Caco-2 (cell line): ENCODE results near the gene ELOVL5. TPM values are rescaled to one million over a fixed set of nuclear protein-coding genes. Genes with fewer than 3 reads are reported as not detected.

Experiments used
- BruUV-seq: library from RNA; stranded (reverse); fragments of 400-500 nt; replicated peaks from 2 replicates; lab custom pipeline; 2021; lab: Mats Ljungman, UMichigan
- CTCF ChIA-PET: fragments of 300-600 bp; sonication (Branson Sonifier 250); formaldehyde crosslinking; loops from one replicate; lab custom pipeline; 2022; ENCODE audit warnings: antibody characterized with exemption; lab: Charles Lee
- POLR2A ChIA-PET: fragments of 300-600 bp; sonication (Branson Sonifier 250); formaldehyde crosslinking; loops from one replicate; lab custom pipeline; 2022; ENCODE audit warnings: antibody characterized with exemption; lab: Charles Lee
- DNase-seq, 2 experiments: peaks; one replicate each; pipeline versions ENCODE4 v3.0.0 to v3.0.0-alpha.2; 2020 to 2022
- H3K27me3 ChIP-seq: replicated peaks from 2 replicates; pipeline ENCODE4 v1.6.0; 2011; ENCODE audit warnings: low read length; ENCODE audit not compliant: control insufficient read depth, insufficient read depth
- H3K36me3 ChIP-seq: 2 replicates; pipeline ENCODE4 v1.5.1; 2011; ENCODE audit warnings: low read length; ENCODE audit not compliant: control insufficient read depth, insufficient read depth
- H3K4me1 ChIP-seq: fragments of 250-450 bp; sonication (Bioruptor Pico); 2 replicates; pipeline ENCODE4 v1.5.1; 2020; ENCODE audit warnings: mild to moderate bottlenecking
- H3K4me3 ChIP-seq: 2 replicates; pipeline ENCODE4 v1.5.1; 2011; ENCODE audit warnings: low read depth, mild to moderate bottlenecking, control low read depth, low read length
- H3K9me3 ChIP-seq: fragments of 250-450 bp; sonication (Bioruptor Pico); 2 replicates; pipeline ENCODE4 v1.5.1; 2020; ENCODE audit warnings: mild to moderate bottlenecking, moderate library complexity
- H3K27ac Mint-ChIP-seq: one replicate; pipeline ENCODE4 v1.8.0; 2022; ENCODE audit warnings: mixed read lengths; ENCODE audit not compliant: unreplicated experiment
- H3K27me3 Mint-ChIP-seq: one replicate; pipeline ENCODE4 v1.8.0; 2022; ENCODE audit warnings: mixed read lengths; ENCODE audit not compliant: insufficient read depth, unreplicated experiment
- H3K36me3 Mint-ChIP-seq: one replicate; pipeline ENCODE4 v1.8.0; 2022; ENCODE audit warnings: mild to moderate bottlenecking, mixed read lengths; ENCODE audit not compliant: insufficient read depth, unreplicated experiment
- H3K4me1 Mint-ChIP-seq: one replicate; pipeline ENCODE4 v1.8.0; 2022; ENCODE audit warnings: low read depth, mixed read lengths; ENCODE audit not compliant: unreplicated experiment
- H3K4me3 Mint-ChIP-seq: one replicate; pipeline ENCODE4 v1.8.0; 2022; ENCODE audit warnings: mild to moderate bottlenecking, moderate library complexity, mixed read lengths; ENCODE audit not compliant: unreplicated experiment
- H3K9me3 Mint-ChIP-seq: one replicate; pipeline ENCODE4 v1.8.0; 2022; ENCODE audit warnings: mixed read lengths; ENCODE audit not compliant: unreplicated experiment
- intact Hi-C: fragments of 100-400 bp; cut with micrococcal nuclease; formaldehyde crosslinking; loops from one replicate; pipeline ENCODE4 v1.10.0; 2022; ENCODE audit not compliant: unreplicated experiment
- total RNA-seq: library from RNA; stranded (reverse); gene quantifications from 2 replicates; pipeline ENCODE4 v1.2.3, GENCODE V29; 2022
- TF ChIP-seq, protein P1 (sequence below), 2 experiments: fragments of 200-600 bp in 1 of 2; IDR thresholded peaks; 1 replicate in 1 of 2; 2 replicates in 1 of 2; pipeline versions ENCODE4 v1.5.1 to v1.8.0; 2011 to 2022; ENCODE audit warnings: antibody characterized with exemption in 1 of 2, control low read depth in 1 of 2, inconsistent platforms in 1 of 2, low read depth in 1 of 2, low read length in 1 of 2, mild to moderate bottlenecking in 1 of 2, moderate library complexity in 1 of 2; ENCODE audit not compliant: insufficient read depth in 1 of 2, severe bottlenecking in 1 of 2, unreplicated experiment in 1 of 2

Gene ELOVL5
- total RNA-seq, 1 experiment from 2014 or later: 70.4 TPM

DNA sequence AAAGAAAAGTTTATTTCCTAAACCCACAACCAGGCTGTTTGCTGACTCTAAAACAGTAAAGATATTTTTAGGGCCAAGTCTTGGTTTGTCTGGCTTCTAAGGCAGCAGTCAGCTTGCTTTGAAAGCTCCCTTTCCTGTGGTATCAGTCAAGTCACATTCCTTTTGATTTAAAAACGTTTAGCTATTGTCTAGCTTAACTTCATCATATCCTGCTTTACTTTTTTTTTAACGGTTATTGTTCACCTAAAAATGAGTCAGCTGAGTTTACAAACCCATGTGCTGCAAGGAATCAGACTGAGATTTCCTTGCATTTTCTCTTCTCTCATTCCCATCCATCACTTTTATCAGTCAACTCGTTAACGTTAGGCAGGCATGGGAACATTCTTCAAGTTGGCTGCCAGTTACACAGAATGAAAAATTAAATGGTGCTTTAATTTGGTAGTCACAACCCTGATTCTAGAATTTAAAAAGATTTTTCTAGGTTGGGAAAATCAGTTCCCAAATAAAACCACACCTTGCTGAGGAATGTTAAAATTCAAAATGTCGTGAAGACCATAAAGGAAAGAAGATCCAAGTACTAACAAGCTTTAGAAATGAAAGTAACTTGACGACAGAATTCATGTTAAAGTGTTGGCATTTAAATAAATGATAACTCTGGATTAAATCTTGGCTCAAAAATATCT lies 45.9 kb downstream of the ELOVL5 start:
- Histone ChIP-seq H3K4me1 (peaks cover 13% of the 10 kb centered on the region), H3K4me3 (no peak overlapping the region), H3K9me3 (no peaks in the 10 kb centered on the region), H3K27me3 (no peaks in the 10 kb centered on the region), H3K36me3 (no peaks in the 10 kb centered on the region)
- no TSS peak for BruUV-seq
- ChIA-PET POLR2A (no interaction called here), CTCF (no interaction called here)
- TF ChIP-seq, protein P1, sequence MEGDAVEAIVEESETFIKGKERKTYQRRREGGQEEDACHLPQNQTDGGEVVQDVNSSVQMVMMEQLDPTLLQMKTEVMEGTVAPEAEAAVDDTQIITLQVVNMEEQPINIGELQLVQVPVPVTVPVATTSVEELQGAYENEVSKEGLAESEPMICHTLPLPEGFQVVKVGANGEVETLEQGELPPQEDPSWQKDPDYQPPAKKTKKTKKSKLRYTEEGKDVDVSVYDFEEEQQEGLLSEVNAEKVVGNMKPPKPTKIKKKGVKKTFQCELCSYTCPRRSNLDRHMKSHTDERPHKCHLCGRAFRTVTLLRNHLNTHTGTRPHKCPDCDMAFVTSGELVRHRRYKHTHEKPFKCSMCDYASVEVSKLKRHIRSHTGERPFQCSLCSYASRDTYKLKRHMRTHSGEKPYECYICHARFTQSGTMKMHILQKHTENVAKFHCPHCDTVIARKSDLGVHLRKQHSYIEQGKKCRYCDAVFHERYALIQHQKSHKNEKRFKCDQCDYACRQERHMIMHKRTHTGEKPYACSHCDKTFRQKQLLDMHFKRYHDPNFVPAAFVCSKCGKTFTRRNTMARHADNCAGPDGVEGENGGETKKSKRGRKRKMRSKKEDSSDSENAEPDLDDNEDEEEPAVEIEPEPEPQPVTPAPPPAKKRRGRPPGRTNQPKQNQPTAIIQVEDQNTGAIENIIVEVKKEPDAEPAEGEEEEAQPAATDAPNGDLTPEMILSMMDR (IDR thresholded peaks at IDR 0.05; ENCODE audit: insufficient read depth in 1 of 2, low read depth in 1 of 2, low read length in 1 of 2, severe bottlenecking in 1 of 2, unreplicated experiment in 1 of 2): no peak
- intact Hi-C loops: no loop called here
- Mint-ChIP-seq H3K4me1 (peaks cover 20% of the 10 kb centered on the region), H3K36me3 (no peaks in the 10 kb centered on the region), H3K4me3 (no peak overlapping the region), H3K27ac (peak overlapping the region; percentile 53), H3K27me3 (no peaks in the 10 kb centered on the region), H3K9me3 (no peaks in the 10 kb centered on the region)
- DNase-seq: no peak

DNA sequence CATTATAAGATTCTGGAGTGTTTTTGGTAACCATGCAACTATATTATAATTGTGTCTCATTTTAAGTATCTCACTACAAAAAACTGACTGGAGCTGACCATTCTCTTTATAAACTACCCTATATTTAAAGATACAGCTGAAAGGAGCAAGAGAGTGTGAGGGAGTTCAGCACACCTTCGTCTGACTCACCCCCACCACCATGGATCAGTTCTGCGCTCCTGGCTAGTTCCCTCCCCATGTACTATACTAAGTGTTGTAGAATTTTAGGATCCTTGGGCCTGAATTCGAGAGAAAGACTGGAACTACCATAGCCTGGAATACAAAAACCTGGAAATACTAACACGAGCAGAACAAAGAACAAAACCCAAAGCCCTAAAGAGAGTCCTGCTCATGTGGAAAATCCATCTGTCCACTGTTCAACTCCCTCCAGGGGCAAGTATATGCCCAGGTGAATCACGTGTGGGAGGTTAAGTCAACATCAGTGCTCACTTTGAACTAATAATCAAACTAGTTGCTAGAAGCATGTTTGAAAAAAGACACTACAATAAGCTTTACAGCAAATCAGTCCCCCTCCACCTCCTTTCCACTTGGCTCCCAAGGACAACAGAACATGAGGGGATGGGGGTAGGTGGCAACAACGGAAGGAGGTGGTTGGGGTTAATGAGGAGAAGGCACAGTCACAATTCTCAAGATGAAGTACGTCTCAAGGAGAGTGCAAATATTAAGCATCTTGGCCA lies 46.8 kb downstream of the ELOVL5 start:
- no peaks in the 10 kb centered on the region for H3K36me3 ChIP-seq
- H3K4me3 Mint-ChIP-seq: no peak overlapping the region
- DNase-seq: peak in 1 of 2 experiments; percentile 13
- no peaks in the 10 kb centered on the region for H3K9me3 ChIP-seq
- peak overlapping the region; percentile 53 for H3K27ac Mint-ChIP-seq
- POLR2A ChIA-PET: no interaction called here
- CTCF ChIA-PET: no interaction called here
- H3K27me3 Mint-ChIP-seq: no peaks in the 10 kb centered on the region
- peaks cover 13% of the 10 kb centered on the region for H3K4me1 ChIP-seq
- H3K4me1 Mint-ChIP-seq: peaks cover 20% of the 10 kb centered on the region
- no TSS peak for BruUV-seq
- intact Hi-C loops: no loop called here
- H3K36me3 Mint-ChIP-seq: no peaks in the 10 kb centered on the region
- H3K9me3 Mint-ChIP-seq: no peaks in the 10 kb centered on the region
- no peaks in the 10 kb centered on the region for H3K27me3 ChIP-seq
- TF ChIP-seq, protein P1 (IDR thresholded peaks at IDR 0.05; ENCODE audit: insufficient read depth in 1 of 2, low read depth in 1 of 2, low read length in 1 of 2, severe bottlenecking in 1 of 2, unreplicated experiment in 1 of 2): no peak
- no peak overlapping the region for H3K4me3 ChIP-seq

DNA sequence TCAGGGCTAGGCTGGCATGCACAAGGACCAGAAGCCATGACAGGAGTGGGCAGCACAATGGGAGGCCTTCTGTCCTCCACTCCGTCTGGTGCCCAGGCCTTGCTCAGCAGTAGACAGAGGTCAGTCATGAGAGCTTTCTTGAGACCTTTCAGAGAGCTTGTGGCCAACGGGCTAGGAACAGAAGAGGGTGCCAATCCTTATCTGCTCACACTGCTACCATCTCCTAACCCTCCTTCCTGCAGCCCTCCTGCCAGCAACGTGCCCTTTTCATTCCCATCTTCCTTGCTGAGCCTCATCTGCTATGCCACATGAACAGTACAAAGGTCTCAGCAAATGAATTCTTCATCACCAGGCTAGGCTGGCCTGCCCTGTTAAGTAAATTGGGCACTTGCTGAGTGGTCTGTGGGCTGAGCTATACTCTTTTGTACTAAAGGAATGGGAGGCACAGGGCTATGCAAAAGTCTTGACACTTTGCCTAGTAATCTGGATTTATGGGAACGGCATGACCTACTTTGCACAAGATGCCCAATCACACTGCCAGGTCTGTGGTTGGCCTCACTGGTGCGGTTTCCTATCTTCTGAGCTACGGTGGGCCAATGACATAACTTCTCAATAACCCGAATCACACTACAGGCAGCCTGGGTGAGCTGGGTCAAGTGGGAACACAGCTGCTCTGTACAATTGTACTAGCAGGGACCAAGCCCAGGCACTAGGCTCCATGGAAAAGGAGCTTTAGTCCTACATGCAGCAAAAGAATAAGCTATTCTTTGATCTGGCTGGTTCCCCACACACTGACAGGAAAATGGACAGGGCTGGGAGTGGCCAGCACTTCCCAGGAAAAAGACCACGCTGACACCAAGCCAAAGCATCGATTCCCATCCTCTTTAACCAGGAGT lies 47.8 kb downstream of the ELOVL5 start:
- BruUV-seq: no TSS peak
- POLR2A ChIA-PET: no interaction called here
- H3K4me1 Mint-ChIP-seq: peaks cover 20% of the 10 kb centered on the region

More for the DNA sequence above, 47.8 kb downstream of the ELOVL5 start:
- Histone ChIP-seq H3K4me3 (no peak overlapping the region), H3K27me3 (no peaks in the 10 kb centered on the region), H3K9me3 (no peaks in the 10 kb centered on the region), H3K36me3 (no peaks in the 10 kb centered on the region), H3K4me1 (peaks cover 13% of the 10 kb centered on the region)
- Mint-ChIP-seq H3K27me3 (no peaks in the 10 kb centered on the region), H3K9me3 (no peaks in the 10 kb centered on the region), H3K27ac (no peak overlapping the region), H3K4me3 (no peak overlapping the region), H3K36me3 (no peaks in the 10 kb centered on the region)
- DNase-seq: no peak
- TF ChIP-seq, protein P1 (IDR thresholded peaks at IDR 0.05; ENCODE audit: insufficient read depth in 1 of 2, low read depth in 1 of 2, low read length in 1 of 2, severe bottlenecking in 1 of 2, unreplicated experiment in 1 of 2): no peak
- intact Hi-C loops: no loop called here
- CTCF ChIA-PET: interaction anchor here (0.6 kb wide), 1 partner anchor 449 kb away, joined by 3 read pairs; no protein-coding TSS in a partner anchor
